Neuron (in vitro differentiated cells): ENCODE results near the gene CYP2U1.
"Not testable (repeated sequence)": the region's sequence is repeated elsewhere in the genome, so short reads cannot be mapped to it uniquely, and the experiment has no call there.

ENCODE experiments used
- H2AFZ ChIP-seq: one replicate; pipeline ENCODE4 v1.6.1; 2013; ENCODE audit warnings: low read depth, mild to moderate bottlenecking, inconsistent platforms, low read length, moderate library complexity
- H3K27me3 ChIP-seq: one replicate; pipeline ENCODE4 v1.6.1; 2013; ENCODE audit warnings: low read length; ENCODE audit not compliant: insufficient read depth
- H3K36me3 ChIP-seq: one replicate; pipeline ENCODE4 v1.6.1; 2013; ENCODE audit warnings: low read length; ENCODE audit not compliant: insufficient read depth
- H3K4me1 ChIP-seq: one replicate; pipeline ENCODE4 v1.6.1; 2013; ENCODE audit warnings: low read length; ENCODE audit not compliant: insufficient read depth
- H3K4me3 ChIP-seq: 2 replicates; pipeline ENCODE4 v1.5.1; 2013; ENCODE audit warnings: mild to moderate bottlenecking, low read length, moderate library complexity
- H3K9me3 ChIP-seq: one replicate; pipeline ENCODE4 v1.6.1; 2013; ENCODE audit warnings: low read length

Gene CYP2U1

DNA sequence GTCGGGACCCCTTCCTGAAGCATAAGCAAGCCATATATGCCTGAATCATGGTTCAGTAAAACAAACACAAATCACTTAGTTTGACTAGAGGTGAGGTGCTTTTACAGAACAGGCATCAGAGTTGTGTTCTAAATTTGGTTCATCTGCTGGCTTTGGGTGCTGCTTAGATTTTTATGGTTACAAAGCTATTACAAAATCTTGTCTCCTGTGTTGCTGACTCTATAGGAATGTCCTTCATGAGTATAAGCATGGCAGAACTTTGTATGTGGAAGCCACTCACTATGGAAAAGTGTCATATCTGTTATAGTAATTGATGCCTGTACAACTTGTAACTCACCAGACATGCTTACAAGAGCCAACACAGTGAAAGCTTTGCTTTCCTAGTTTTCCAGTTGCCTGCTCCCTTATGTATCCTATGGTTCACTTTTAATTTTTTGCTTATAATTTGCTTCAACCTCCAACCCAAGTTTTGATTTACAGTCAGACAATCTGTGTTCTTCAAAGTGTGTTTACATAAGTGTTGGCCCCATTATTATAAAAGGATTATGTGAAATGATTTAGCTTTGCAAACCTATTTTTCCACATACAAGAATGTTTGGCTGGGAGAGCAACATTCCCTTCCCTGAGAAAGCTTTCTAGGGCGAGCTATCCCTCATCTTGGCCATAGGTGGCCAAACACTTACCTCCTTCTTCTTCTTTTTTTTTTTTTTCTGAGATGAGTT is 30.0 kb upstream of the CYP2U1 start:
- no peaks in the 10 kb centered on the region for H3K9me3 ChIP-seq
- no peaks in the 10 kb centered on the region for H3K27me3 ChIP-seq
- no peaks in the 10 kb centered on the region for H3K4me1 ChIP-seq
- no peak overlapping the region for H3K4me3 ChIP-seq
- no peaks in the 10 kb centered on the region for H3K36me3 ChIP-seq
- no peak overlapping the region for H2AFZ ChIP-seq

GRCh38 chr4:107902715-107903114 is 28.6 kb upstream of the CYP2U1 start:
- Histone ChIP-seq H3K4me1 (no peaks in the 10 kb centered on the region), H3K27me3 (no peaks in the 10 kb centered on the region), H3K9me3 (no peaks in the 10 kb centered on the region), H3K4me3 (no peak overlapping the region), H3K36me3 (no peaks in the 10 kb centered on the region), H2AFZ (no peak overlapping the region)

- not testable (repeated sequence) for H3K27me3 ChIP-seq, H3K4me3 ChIP-seq
Observed at GRCh38 chr4:107905082-107905481, 26.3 kb upstream of the CYP2U1 start.

GRCh38 chr4:107906458-107907100 is 24.8 kb upstream of the CYP2U1 start:
- Histone ChIP-seq H3K27me3 (no peaks in the 10 kb centered on the region), H3K4me3 (no peak overlapping the region), H3K36me3 (no peaks in the 10 kb centered on the region)

More at GRCh38 chr4:107905082-107905481, 26.3 kb upstream of the CYP2U1 start:
- not testable (repeated sequence) for H3K9me3 ChIP-seq, H3K4me1 ChIP-seq, H3K36me3 ChIP-seq, H2AFZ ChIP-seq

DNA sequence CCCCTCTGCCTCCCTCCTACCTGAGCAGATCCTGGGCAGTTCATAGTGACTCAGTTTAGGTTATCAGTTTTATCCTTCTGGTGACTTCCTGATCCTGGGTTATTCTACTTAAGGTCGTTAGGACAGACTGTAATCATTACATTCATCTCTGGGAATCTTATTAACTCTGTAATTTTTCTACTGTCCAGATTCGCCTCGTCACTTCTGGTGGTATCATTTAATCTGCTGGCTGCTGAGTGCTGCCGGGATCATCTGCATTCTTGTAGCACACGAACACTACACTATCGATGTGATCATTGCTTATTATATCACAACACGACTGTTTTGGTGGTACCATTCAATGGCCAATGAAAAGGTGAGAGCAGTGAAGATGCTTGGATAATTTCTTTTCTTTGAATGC is 23.0 kb upstream of the CYP2U1 start:
- Histone ChIP-seq H2AFZ (no peak overlapping the region), H3K9me3 (no peaks in the 10 kb centered on the region), H3K36me3 (no peaks in the 10 kb centered on the region), H3K4me1 (no peaks in the 10 kb centered on the region), H3K27me3 (no peaks in the 10 kb centered on the region), H3K4me3 (no peak overlapping the region)

More at GRCh38 chr4:107906458-107907100, 24.8 kb upstream of the CYP2U1 start:
- Histone ChIP-seq H3K9me3 (no peaks in the 10 kb centered on the region), H2AFZ (no peak overlapping the region), H3K4me1 (no peaks in the 10 kb centered on the region)

- H3K36me3 ChIP-seq: no peaks in the 10 kb centered on the region
- peak overlapping the region; percentile 77 for H2AFZ ChIP-seq
- no peaks in the 10 kb centered on the region for H3K27me3 ChIP-seq
- H3K4me3 ChIP-seq: no peak overlapping the region
- no peaks in the 10 kb centered on the region for H3K4me1 ChIP-seq
- no peaks in the 10 kb centered on the region for H3K9me3 ChIP-seq
Observed at GRCh38 chr4:107913283-107913899, 18.0 kb upstream of the CYP2U1 start.

DNA sequence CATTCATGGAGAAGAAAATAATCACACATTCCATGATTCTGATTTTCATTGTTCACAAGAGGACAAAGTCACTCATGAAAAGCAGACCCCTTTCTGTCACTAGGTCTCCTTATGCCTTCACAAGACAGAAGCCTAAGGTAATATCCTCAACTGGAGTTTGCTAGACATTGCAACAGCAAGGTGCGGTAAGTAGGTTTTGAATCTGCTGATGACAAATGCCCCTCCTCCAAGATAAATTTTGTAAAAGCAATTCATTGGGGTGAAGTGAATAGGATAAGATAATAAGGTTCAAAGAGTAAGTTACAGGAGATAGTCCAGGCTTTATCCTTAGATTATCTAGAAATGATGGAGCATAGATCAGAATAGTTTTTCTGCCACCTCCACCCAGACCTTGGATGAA is 16.1 kb upstream of the CYP2U1 start:
- H2AFZ ChIP-seq: no peak overlapping the region
- no peaks in the 10 kb centered on the region for H3K36me3 ChIP-seq
- H3K4me3 ChIP-seq: no peak overlapping the region
- no peaks in the 10 kb centered on the region for H3K9me3 ChIP-seq
- H3K27me3 ChIP-seq: no peaks in the 10 kb centered on the region
- H3K4me1 ChIP-seq: no peaks in the 10 kb centered on the region

DNA sequence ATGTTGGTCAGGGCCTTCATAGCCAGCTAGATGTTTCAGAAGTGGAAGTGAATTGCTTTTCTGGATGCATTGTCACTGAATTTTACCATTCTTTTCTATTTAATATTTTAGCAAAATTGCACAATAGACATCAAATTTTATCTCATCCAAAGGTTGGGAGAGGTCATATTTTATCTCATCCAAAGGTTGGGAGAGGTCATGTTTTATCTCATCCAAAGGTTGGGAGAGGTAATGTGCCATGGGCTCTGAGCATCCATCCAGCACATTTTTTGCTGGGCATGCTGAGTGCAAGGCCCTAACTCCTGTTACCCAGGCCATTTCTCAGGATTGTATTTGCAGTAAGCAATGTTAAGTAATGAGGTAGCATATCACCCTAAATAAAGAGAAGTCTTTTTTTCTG is 14.7 kb upstream of the CYP2U1 start:
- Histone ChIP-seq H3K9me3 (peaks cover 1% of the 10 kb centered on the region), H3K27me3 (peaks cover 1% of the 10 kb centered on the region), H3K36me3 (no peaks in the 10 kb centered on the region), H3K4me1 (no peaks in the 10 kb centered on the region), H3K4me3 (no peak overlapping the region), H2AFZ (no peak overlapping the region)

- H3K27me3 ChIP-seq: peaks cover 2% of the 10 kb centered on the region
- no peaks in the 10 kb centered on the region for H3K4me1 ChIP-seq
- H3K36me3 ChIP-seq: no peaks in the 10 kb centered on the region
- H3K9me3 ChIP-seq: peaks cover 2% of the 10 kb centered on the region
- no peak overlapping the region for H2AFZ ChIP-seq
- no peak overlapping the region for H3K4me3 ChIP-seq
Observed at GRCh38 chr4:107917500-107917899, 13.8 kb upstream of the CYP2U1 start.

DNA sequence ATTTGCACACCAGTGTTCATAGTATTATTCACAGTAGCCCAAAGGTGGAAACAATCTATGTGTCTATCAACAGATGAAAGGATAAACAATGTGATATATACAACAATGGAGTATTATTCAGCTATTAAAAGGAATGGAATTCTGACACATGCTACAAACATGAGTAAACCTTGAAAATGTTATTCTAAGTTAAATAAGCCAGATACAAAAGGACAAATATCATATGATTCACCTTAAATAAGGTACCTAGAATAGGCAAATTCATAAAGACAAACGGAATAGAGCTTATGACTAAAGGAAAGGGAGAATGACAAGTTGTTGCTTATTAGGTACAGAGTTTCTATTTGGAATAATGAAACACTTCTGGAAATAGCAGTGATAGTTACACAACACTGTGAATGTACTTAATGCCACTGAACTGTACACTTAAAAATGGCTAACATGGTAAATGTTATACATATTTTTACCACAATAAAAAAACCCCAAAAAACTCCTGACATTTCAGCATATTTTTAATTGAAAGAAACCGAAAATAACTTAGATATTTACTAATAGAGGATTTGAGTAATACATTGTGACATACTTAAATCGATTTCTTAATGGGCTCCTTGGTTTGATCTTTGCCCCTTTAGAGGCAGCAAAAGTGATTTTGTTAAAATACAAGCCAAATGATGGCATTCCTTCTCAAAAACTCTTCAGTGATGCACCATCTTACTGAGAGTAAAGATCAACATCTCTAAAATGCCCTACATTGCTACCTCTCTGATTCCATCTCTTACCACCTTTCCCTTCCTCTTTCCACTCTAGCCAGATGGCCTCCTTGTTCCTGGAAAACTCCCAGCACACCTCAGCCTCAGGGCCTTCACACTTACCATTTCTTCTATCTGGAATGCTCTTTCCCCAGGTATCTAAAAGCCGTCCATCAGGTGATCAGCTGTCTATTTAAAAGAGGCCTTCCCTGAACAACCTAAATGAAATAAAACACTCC is 8.6 kb upstream of the CYP2U1 start:
- Histone ChIP-seq H2AFZ (no peak overlapping the region), H3K9me3 (peaks cover 2% of the 10 kb centered on the region), H3K4me3 (no peak overlapping the region), H3K27me3 (peaks cover 2% of the 10 kb centered on the region), H3K36me3 (no peaks in the 10 kb centered on the region), H3K4me1 (no peaks in the 10 kb centered on the region)

DNA sequence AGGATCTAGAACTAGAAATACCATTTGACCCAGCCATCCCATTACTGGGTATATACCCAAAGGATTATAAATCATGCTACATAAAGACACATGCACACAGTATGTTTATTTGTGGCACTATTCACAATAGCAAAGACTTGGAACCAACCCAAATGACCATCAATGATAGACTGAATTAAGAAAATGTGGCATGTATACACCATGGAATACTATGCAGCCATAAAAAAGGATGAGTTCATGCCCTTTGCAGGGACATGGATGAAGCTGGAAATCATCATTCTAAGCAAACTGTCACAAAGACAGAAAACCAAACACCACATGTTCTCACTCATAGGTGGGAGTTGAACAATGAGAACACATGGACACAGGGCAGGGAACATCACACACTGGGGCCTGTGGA is 5.6 kb upstream of the CYP2U1 start:
- not testable (repeated sequence) for H3K4me1 ChIP-seq, H3K9me3 ChIP-seq, H2AFZ ChIP-seq, H3K27me3 ChIP-seq, H3K36me3 ChIP-seq, H3K4me3 ChIP-seq

- H3K4me1 ChIP-seq, H3K27me3 ChIP-seq, H3K4me3 ChIP-seq, H3K36me3 ChIP-seq, H2AFZ ChIP-seq, H3K9me3 ChIP-seq: not testable (repeated sequence)
Observed at GRCh38 chr4:107926875-107927274, 4.5 kb upstream of the CYP2U1 start.
